GM18526 (cell line): ENCODE measurements around the gene PPARD.

Experiments used
- POLR2A ChIP-seq: IDR thresholded peaks from 3 replicates; pipeline ENCODE4 v1.6.1; 2011; ENCODE audit not compliant: insufficient read length; ENCODE audit errors: extremely low read depth

The PPARD gene

DNA sequence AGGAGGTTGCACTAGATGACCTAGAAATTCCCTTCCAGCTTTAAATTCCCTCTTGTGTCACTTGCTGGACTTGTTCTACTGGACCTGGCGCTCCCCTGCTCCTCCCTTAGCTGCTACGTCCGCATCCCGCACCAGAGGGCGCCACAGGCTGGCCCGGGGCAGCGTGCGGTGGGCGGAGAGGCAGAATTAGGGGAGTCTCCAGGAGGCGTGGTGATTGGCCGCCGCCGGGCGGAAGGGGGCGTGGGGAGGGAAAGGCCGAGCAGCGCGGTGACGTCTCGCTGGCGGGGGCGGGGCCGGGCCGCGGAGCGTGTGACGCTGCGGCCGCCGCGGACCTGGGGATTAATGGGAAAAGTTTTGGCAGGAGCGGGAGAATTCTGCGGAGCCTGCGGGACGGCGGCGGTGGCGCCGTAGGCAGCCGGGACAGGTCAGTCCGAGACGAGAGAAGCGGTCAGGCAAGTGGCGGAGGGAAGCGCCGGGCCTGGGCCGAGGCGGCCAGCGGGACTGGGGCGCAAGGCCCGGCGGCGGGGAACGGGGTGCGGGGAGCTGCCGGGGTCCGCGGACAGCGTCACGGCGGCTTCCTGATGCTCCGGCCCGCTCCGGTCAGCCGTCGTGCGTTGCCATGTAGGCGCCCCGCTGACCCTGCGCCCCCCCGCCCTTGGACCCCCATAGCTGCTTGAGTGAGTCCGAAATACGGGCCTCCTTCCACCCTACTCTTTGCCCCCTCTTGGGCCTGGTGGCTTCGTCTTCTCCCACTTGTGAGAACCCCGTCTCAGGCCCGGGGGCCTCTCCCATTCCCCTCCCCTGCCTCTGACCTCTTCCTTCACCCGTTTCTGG, at the start of gene PPARD:
TSS of gene PPARD (plus strand) at position 301 of the 834 bp plus-strand sequence. CDS start 68,530 bp downstream, outside the sequence.
- TF ChIP-seq POLR2A = peak; percentile 29

DNA sequence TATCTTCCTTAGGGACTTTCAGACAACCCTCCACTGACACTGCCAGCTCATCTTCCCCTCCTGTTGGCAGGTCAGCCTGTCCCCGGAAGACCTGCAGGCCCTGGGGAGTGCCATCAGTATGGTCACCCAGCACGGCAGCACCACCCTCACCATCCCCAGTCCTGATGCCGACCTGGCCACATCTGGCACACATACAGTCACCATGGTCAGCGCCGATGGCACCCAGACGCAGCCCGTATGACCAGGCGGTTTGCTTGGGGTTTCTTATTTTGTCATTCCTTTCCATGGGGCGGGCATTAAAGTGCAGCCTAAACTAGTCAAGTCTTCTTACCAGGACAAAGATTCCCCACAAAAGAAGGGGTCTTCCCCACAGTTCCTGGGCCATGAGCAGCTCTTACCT, 48.7 kb upstream of the PPARD start:
- no peak for TF ChIP-seq POLR2A

GRCh38 chr6:35294308-35294945, 47.9 kb upstream of the PPARD start:
- TF ChIP-seq POLR2A = no peak

GRCh38 chr6:35295036-35295435, 47.3 kb upstream of the PPARD start:
- TF ChIP-seq POLR2A = no peak

- no peak for TF ChIP-seq POLR2A
Measured at GRCh38 chr6:35295521-35296315, 46.6 kb upstream of the PPARD start.

DNA sequence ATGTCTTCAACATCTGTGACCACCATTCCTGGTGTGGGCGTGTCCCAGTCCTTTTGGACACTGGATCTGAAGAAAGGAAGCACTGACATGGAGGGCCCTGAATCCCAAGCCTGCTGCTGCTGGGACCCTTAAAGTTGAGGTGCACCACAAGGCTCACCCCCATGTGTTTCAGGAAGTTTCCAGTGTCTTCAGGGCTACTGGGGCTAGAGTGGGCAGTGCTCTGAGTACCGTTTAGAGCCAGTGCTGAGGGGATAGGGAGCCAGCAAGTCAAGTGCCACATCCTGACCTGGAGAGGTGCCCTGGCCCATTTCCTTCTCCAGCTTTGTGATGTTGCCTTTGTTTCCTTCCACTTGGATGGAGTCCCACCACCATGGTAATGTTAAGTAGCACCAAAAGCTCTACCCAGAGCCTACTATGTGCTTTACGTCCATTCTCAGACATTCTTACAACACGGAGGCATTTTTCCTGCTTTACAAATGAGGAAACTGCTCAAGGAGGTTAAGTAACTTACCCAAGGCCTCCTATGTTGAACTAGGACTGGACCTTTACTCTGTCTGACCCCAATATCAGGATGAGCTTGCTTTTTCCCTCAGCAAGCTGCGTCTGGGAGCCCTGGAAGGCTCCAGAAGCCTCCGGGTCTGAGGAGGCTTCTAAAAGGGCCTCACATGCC, 45.3 kb upstream of the PPARD start:
- TF ChIP-seq POLR2A = no peak

DNA sequence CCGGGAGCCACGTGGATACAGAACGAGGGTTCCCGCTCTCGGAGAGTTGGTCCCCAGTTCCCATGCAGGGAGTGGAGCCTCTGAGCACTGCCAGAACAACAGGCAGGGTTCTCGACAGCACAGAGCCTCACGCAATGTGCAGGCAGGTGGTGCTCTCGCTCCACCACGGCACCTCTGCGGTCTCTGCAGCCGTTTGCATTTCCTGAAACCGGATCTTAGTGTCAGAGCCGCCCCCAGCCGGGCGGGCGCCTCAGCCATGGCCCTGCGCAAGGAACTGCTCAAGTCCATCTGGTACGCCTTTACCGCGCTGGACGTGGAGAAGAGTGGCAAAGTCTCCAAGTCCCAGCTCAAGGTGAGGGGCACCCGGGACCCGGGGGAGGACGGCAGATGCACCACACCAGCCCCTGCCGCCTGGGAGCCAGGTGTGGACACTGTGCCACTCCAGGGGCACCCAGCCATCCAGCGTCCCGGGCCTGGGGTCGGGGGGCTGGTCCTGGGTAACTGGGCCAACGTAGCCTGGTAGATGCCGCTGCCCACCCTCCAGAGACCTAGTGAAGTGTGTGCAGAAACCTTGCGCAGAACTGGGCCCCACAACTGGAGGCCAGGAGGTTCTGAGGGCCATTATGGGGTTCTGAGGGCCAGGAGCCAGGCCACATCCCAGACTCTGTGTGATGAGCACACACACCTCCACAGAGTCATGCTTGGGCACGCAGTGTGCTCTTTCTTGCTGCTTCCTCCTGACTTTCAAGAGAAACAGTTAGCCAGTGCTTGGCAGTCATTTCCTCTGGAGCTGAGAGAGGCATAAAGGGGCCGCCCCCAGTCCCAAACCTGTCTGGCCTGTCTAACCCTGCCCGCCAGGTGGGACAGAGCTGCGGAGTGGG, 44.5 kb upstream of the PPARD start, which contains the start of gene DEF6:
TSS of gene DEF6 (plus strand) at position 218 of the 881 bp plus-strand sequence. CDS start at position 257, 39 bp downstream.
- peak; percentile 59 for TF ChIP-seq POLR2A

DNA sequence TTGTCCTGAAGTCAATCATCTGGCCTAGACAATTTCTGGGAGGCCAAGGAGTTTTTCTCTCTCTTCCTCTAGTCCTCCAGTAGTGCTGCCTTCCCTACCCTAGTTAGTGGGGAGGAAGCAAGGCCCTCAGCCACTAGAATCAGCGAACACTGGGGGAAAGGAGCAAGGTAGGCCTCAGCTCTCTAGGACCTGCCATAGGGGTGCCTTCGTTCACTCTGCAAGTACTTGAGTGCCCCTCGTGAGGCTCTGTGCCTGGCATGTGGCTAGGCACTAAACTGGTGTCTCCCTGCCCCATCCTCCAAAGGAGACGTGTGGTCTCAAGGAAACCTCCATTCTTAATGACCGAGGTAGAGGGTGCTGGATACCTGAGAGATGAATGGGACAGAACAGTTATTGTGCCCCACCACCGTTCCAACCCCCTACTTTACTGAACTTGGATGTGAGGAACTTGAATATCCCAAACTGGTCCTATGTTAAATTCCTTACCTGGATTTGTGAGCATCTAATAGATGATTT, 43.7 kb upstream of the PPARD start:
- TF ChIP-seq POLR2A = no peak

DNA sequence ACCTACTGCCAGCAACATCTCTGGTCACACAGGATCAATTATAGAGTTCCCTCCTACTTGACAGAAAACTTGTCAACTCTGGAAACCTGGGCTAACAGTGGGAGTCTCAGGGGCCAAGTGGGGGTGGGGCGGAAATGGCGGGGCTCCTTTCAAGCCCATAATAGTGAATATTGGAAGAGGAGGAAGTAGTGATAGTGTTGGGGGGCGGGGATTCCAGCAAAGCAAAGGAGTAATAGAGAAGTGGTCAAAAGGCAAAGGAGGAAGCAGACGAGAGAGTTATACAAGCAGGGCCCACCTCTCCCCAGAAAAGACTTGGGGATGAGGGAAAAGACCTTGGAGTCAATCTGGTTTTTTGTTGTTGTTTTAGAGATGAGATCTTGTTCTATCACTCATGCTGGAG, 42.7 kb upstream of the PPARD start:
- TF ChIP-seq POLR2A = no peak

GRCh38 chr6:35300848-35301247, 41.5 kb upstream of the PPARD start:
- TF ChIP-seq POLR2A = no peak

GRCh38 chr6:35302604-35303241, 39.6 kb upstream of the PPARD start:
- TF ChIP-seq POLR2A = peak; percentile 51

GRCh38 chr6:35304299-35304698, 38.1 kb upstream of the PPARD start:
- TF ChIP-seq POLR2A = no peak

- TF ChIP-seq POLR2A = no peak
Measured at GRCh38 chr6:35305117-35305516, 37.2 kb upstream of the PPARD start.

- no peak for TF ChIP-seq POLR2A
Measured at GRCh38 chr6:35309611-35310264, 32.6 kb upstream of the PPARD start.
